WTC11 (cell line): Measurements from ENCODE around the gene IL25. TPM values are rescaled to one million over a fixed set of nuclear protein-coding genes. Genes with fewer than 3 reads are reported as not detected.
"Not testable (repeated sequence)": the region's sequence is repeated elsewhere in the genome, so short reads cannot be mapped to it uniquely, and the experiment has no call there.

Source experiments
- ATAC-seq: fragments of 200-7000 bp; cut with Tn5 transposase; 2 replicates; pipeline ENCODE4 v1.10.0; 2021; ENCODE audit warnings: mild to moderate bottlenecking, moderate library complexity
- CTCF ChIA-PET: fragments of 300-600 bp; sonication (Branson Sonifier 250); formaldehyde crosslinking; loops from one replicate; lab custom pipeline; 2021; ENCODE audit warnings: antibody characterized with exemption; lab: Charles Lee
- POLR2A ChIA-PET: fragments of 350-600 bp; sonication (Branson Sonifier 250); formaldehyde crosslinking; loops from one replicate; lab custom pipeline; 2021; ENCODE audit warnings: antibody characterized with exemption; lab: Charles Lee
- DNase-seq: peaks from one replicate; pipeline ENCODE4 v3.0.0; 2021; ENCODE audit warnings: low spot score
- H3K27ac Mint-ChIP-seq: 2 replicates; pipeline ENCODE4 v1.8.0; 2021; ENCODE audit warnings: mixed read lengths
- H3K27me3 Mint-ChIP-seq: 2 replicates; pipeline ENCODE4 v1.8.0; 2021; ENCODE audit warnings: low read depth, mild to moderate bottlenecking, moderate library complexity, mixed read lengths
- H3K36me3 Mint-ChIP-seq: 2 replicates; pipeline ENCODE4 v1.8.0; 2021; ENCODE audit warnings: mixed read lengths
- H3K4me1 Mint-ChIP-seq: 2 replicates; pipeline ENCODE4 v1.8.0; 2022; ENCODE audit warnings: mixed read lengths
- H3K4me3 Mint-ChIP-seq: 2 replicates; pipeline ENCODE4 v1.8.0; 2021; ENCODE audit warnings: mild to moderate bottlenecking, moderate library complexity, mixed read lengths
- H3K9me3 Mint-ChIP-seq: 2 replicates; pipeline ENCODE4 v1.8.0; 2021; ENCODE audit warnings: mixed read lengths
- IRF2 ChIP-seq: sonication (generic); formaldehyde crosslinking; IDR thresholded peaks from 2 replicates; pipeline ENCODE4 v1.8.0; 2022; ENCODE audit warnings: low read depth, missing genetic modification reagents, borderline replicate concordance
- MYBL2 ChIP-seq: sonication (generic); formaldehyde crosslinking; IDR thresholded peaks from 2 replicates; pipeline ENCODE4 v1.8.1; 2023; ENCODE audit warnings: mild to moderate bottlenecking, moderate library complexity, missing genetic modification reagents
- NR1H2 ChIP-seq: sonication (generic); formaldehyde crosslinking; IDR thresholded peaks from 2 replicates; pipeline ENCODE4 v1.9.0; 2021; ENCODE audit warnings: mild to moderate bottlenecking, moderate library complexity, missing genetic modification reagents
- PRRX2 ChIP-seq: fragments of 250-450 bp; sonication (Bioruptor Pico); IDR thresholded peaks from 2 replicates; pipeline ENCODE4 v1.8.0; 2021; ENCODE audit warnings: mild to moderate bottlenecking
- SMAD3 ChIP-seq: sonication (generic); formaldehyde crosslinking; IDR thresholded peaks from 2 replicates; pipeline ENCODE4 v1.8.0; 2022; ENCODE audit warnings: missing genetic modification reagents, mild to moderate bottlenecking, borderline replicate concordance
- SOX15 ChIP-seq: fragments of 250-450 bp; sonication (Bioruptor Pico); IDR thresholded peaks from 2 replicates; pipeline ENCODE4 v1.9.0; 2021; ENCODE audit warnings: mild to moderate bottlenecking
- ZNF138 ChIP-seq: sonication (generic); formaldehyde crosslinking; conservative IDR thresholded peaks from 2 replicates; pipeline ENCODE4 v1.8.1; 2022; ENCODE audit warnings: mild to moderate bottlenecking, moderate library complexity, missing genetic modification reagents
- ZNF232 ChIP-seq: sonication (generic); formaldehyde crosslinking; IDR thresholded peaks from 2 replicates; pipeline ENCODE4 v1.8.0; 2022; ENCODE audit warnings: mild to moderate bottlenecking, missing genetic modification reagents
- ZNF317 ChIP-seq: sonication (generic); formaldehyde crosslinking; IDR thresholded peaks from 2 replicates; pipeline ENCODE4 v1.8.1; 2023; ENCODE audit warnings: low read depth, mild to moderate bottlenecking, moderate library complexity, missing genetic modification reagents, borderline replicate concordance
- total RNA-seq: library from RNA; stranded (reverse); gene quantifications from 3 replicates; pipeline ENCODE4 v1.2.3, GENCODE V29; 2021
- TF ChIP-seq, protein P1 (sequence below): sonication (generic); formaldehyde crosslinking; IDR thresholded peaks from 2 replicates; pipeline ENCODE4 v1.8.0; 2022; ENCODE audit warnings: missing genetic modification reagents
- TF ChIP-seq, protein P2 (sequence below): sonication (generic); formaldehyde crosslinking; IDR thresholded peaks from 2 replicates; pipeline ENCODE4 v1.8.1; 2023; ENCODE audit warnings: mild to moderate bottlenecking, moderate library complexity, missing genetic modification reagents
- TF ChIP-seq, protein P3 (sequence below): fragments of 250-450 bp; sonication (Bioruptor Pico); IDR thresholded peaks from 2 replicates; pipeline ENCODE4 v1.9.0; 2021; ENCODE audit warnings: mild to moderate bottlenecking
- TF ChIP-seq, protein P4 (sequence below): sonication (generic); formaldehyde crosslinking; IDR thresholded peaks from 2 replicates; pipeline ENCODE4 v1.8.1; 2022; ENCODE audit warnings: mild to moderate bottlenecking, missing genetic modification reagents, moderate library complexity, borderline replicate concordance
- TF ChIP-seq, protein P5 (sequence below): fragments of 250-450 bp; sonication (Bioruptor Pico); IDR thresholded peaks from 2 replicates; pipeline ENCODE4 v1.9.0; 2021; ENCODE audit warnings: mild to moderate bottlenecking, borderline replicate concordance

The IL25 gene
- total RNA-seq, 1 experiment from 2014 or later, result 0.24 TPM

DNA sequence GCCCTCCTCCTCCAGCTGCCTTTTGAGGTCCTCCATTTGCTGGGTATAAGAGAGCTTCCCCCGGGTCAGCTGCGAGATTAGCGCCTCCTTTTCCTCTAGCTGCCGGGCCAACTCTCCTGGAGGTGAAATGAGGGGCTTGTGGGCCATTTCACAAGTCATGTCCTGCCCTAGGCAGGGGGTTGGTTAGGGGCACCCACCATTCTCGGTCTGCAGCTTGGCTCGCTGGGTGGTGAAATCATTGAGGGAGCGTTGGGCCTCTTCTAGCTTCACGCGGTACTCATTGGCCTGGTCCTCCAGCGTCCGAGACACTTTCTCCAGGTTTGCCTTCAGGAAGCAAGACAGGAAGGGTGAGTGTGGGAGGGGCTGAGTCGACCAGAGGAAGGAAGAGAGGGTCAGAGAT lies 16.8 kb downstream of the IL25 start:
- no peak for ATAC-seq
- H3K27ac Mint-ChIP-seq, result no peak overlapping the region
- no peaks in the 10 kb centered on the region for H3K36me3 Mint-ChIP-seq
- no peak for DNase-seq
- POLR2A ChIA-PET, result interaction anchor here (1.6 kb wide), 1 partner anchor 13 kb away, joined by 4 read pairs; the partner anchor contains the start of gene CMTM5
- H3K4me3 Mint-ChIP-seq, result no peak overlapping the region
- TF ChIP-seq, protein P1, sequence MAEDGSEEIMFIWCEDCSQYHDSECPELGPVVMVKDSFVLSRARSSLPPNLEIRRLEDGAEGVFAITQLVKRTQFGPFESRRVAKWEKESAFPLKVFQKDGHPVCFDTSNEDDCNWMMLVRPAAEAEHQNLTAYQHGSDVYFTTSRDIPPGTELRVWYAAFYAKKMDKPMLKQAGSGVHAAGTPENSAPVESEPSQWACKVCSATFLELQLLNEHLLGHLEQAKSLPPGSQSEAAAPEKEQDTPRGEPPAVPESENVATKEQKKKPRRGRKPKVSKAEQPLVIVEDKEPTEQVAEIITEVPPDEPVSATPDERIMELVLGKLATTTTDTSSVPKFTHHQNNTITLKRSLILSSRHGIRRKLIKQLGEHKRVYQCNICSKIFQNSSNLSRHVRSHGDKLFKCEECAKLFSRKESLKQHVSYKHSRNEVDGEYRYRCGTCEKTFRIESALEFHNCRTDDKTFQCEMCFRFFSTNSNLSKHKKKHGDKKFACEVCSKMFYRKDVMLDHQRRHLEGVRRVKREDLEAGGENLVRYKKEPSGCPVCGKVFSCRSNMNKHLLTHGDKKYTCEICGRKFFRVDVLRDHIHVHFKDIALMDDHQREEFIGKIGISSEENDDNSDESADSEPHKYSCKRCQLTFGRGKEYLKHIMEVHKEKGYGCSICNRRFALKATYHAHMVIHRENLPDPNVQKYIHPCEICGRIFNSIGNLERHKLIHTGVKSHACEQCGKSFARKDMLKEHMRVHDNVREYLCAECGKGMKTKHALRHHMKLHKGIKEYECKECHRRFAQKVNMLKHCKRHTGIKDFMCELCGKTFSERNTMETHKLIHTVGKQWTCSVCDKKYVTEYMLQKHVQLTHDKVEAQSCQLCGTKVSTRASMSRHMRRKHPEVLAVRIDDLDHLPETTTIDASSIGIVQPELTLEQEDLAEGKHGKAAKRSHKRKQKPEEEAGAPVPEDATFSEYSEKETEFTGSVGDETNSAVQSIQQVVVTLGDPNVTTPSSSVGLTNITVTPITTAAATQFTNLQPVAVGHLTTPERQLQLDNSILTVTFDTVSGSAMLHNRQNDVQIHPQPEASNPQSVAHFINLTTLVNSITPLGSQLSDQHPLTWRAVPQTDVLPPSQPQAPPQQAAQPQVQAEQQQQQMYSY (CRISPR knock-in tag), result no peak
- TF ChIP-seq ZNF138 (CRISPR knock-in tag) (no peak), SOX15 (CRISPR knock-in tag) (no peak), NR1H2 (CRISPR knock-in tag) (no peak), ZNF232 (CRISPR knock-in tag) (no peak), IRF2 (no peak), SMAD3 (CRISPR knock-in tag) (no peak), MYBL2 (CRISPR knock-in tag) (no peak), ZNF317 (CRISPR knock-in tag) (no peak), PRRX2 (CRISPR knock-in tag) (no peak)
- TF ChIP-seq, protein P2, sequence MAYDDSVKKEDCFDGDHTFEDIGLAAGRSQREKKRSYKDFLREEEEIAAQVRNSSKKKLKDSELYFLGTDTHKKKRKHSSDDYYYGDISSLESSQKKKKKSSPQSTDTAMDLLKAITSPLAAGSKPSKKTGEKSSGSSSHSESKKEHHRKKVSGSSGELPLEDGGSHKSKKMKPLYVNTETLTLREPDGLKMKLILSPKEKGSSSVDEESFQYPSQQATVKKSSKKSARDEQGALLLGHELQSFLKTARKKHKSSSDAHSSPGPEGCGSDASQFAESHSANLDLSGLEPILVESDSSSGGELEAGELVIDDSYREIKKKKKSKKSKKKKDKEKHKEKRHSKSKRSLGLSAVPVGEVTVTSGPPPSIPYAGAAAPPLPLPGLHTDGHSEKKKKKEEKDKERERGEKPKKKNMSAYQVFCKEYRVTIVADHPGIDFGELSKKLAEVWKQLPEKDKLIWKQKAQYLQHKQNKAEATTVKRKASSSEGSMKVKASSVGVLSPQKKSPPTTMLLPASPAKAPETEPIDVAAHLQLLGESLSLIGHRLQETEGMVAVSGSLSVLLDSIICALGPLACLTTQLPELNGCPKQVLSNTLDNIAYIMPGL (CRISPR knock-in tag), result no peak
- TF ChIP-seq, protein P3, sequence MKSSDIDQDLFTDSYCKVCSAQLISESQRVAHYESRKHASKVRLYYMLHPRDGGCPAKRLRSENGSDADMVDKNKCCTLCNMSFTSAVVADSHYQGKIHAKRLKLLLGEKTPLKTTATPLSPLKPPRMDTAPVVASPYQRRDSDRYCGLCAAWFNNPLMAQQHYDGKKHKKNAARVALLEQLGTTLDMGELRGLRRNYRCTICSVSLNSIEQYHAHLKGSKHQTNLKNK (CRISPR knock-in tag), result no peak
- TF ChIP-seq, protein P4, sequence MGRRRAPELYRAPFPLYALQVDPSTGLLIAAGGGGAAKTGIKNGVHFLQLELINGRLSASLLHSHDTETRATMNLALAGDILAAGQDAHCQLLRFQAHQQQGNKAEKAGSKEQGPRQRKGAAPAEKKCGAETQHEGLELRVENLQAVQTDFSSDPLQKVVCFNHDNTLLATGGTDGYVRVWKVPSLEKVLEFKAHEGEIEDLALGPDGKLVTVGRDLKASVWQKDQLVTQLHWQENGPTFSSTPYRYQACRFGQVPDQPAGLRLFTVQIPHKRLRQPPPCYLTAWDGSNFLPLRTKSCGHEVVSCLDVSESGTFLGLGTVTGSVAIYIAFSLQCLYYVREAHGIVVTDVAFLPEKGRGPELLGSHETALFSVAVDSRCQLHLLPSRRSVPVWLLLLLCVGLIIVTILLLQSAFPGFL (CRISPR knock-in tag), result no peak
- TF ChIP-seq, protein P5, sequence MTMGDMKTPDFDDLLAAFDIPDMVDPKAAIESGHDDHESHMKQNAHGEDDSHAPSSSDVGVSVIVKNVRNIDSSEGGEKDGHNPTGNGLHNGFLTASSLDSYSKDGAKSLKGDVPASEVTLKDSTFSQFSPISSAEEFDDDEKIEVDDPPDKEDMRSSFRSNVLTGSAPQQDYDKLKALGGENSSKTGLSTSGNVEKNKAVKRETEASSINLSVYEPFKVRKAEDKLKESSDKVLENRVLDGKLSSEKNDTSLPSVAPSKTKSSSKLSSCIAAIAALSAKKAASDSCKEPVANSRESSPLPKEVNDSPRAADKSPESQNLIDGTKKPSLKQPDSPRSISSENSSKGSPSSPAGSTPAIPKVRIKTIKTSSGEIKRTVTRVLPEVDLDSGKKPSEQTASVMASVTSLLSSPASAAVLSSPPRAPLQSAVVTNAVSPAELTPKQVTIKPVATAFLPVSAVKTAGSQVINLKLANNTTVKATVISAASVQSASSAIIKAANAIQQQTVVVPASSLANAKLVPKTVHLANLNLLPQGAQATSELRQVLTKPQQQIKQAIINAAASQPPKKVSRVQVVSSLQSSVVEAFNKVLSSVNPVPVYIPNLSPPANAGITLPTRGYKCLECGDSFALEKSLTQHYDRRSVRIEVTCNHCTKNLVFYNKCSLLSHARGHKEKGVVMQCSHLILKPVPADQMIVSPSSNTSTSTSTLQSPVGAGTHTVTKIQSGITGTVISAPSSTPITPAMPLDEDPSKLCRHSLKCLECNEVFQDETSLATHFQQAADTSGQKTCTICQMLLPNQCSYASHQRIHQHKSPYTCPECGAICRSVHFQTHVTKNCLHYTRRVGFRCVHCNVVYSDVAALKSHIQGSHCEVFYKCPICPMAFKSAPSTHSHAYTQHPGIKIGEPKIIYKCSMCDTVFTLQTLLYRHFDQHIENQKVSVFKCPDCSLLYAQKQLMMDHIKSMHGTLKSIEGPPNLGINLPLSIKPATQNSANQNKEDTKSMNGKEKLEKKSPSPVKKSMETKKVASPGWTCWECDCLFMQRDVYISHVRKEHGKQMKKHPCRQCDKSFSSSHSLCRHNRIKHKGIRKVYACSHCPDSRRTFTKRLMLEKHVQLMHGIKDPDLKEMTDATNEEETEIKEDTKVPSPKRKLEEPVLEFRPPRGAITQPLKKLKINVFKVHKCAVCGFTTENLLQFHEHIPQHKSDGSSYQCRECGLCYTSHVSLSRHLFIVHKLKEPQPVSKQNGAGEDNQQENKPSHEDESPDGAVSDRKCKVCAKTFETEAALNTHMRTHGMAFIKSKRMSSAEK (CRISPR knock-in tag), result no peak
- H3K4me1 Mint-ChIP-seq, result peaks cover 17% of the 10 kb centered on the region
- peaks cover 29% of the 10 kb centered on the region for H3K27me3 Mint-ChIP-seq
- peaks cover 5% of the 10 kb centered on the region for H3K9me3 Mint-ChIP-seq
- CTCF ChIA-PET, result interaction anchor here (1.0 to 3.7 kb wide), 7 partner anchors 10 to 269 kb away, joined by 3 to 27 read pairs (median 6); partner anchors contain the start of gene CMTM5

DNA sequence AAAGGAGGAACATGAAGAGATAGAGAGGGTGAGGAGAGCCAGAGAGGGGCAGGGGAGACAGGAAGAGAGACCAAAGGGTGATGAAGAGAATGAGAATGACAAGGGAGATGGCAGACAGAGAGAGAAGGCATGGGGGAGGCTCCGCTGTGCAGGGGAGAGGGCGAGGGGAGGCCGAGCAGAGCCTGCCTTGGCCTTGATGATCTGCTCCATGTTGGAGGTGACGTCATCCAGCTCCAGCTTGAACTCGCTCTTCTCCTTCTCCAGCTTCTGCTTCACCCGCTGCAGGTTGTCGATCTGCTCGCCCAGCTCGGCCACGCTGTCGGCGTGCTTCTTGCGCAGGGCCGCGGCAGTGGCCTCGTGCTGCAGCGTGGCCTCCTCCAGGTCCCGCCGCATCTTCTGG lies 17.3 kb downstream of the IL25 start:
- H3K27me3 Mint-ChIP-seq, result peaks cover 29% of the 10 kb centered on the region
- H3K36me3 Mint-ChIP-seq, ATAC-seq, H3K9me3 Mint-ChIP-seq, DNase-seq, H3K27ac Mint-ChIP-seq, H3K4me3 Mint-ChIP-seq: not testable (repeated sequence)
- ChIA-PET CTCF (interaction anchor here (1.2 to 3.7 kb wide), 5 partner anchors 11 to 63 kb away, joined by 3 to 27 read pairs (median 6); partner anchors contain the start of gene CMTM5), POLR2A (interaction anchor here (1.6 kb wide), 1 partner anchor 13 kb away, joined by 4 read pairs; the partner anchor contains the start of gene CMTM5)
- H3K4me1 Mint-ChIP-seq, result peaks cover 17% of the 10 kb centered on the region
